Hepatocyte (in vitro differentiated cells): ENCODE results near the gene LDB2. TPM values are rescaled to one million over a fixed set of nuclear protein-coding genes. Genes with fewer than 3 reads are reported as not detected.

Experiments
- DNase-seq: peaks from one replicate; pipeline ENCODE4 v3.0.0-alpha.2; 2016; ENCODE audit warnings: low spot score
- H2AFZ ChIP-seq: fragments of 200-600 bp; sonication (generic); 2 replicates; pipeline ENCODE4 v1.6.0; 2016; ENCODE audit warnings: antibody characterized with exemption, mild to moderate bottlenecking
- H3K27ac ChIP-seq: fragments of 200-600 bp; sonication (generic); 2 replicates; pipeline ENCODE4 v1.5.1; 2016; ENCODE audit warnings: mild to moderate bottlenecking
- H3K27me3 ChIP-seq: fragments of 200-600 bp; sonication (generic); 2 replicates; pipeline ENCODE4 v1.6.1; 2016
- H3K36me3 ChIP-seq: fragments of 200-600 bp; sonication (generic); replicated peaks from 2 replicates; pipeline ENCODE4 v1.5.1; 2016; ENCODE audit warnings: low read depth; ENCODE audit not compliant: insufficient read depth
- H3K4me1 ChIP-seq: fragments of 200-600 bp; sonication (generic); 2 replicates; pipeline ENCODE4 v1.5.1; 2016; ENCODE audit warnings: mild to moderate bottlenecking, moderate library complexity; ENCODE audit not compliant: insufficient read depth
- H3K4me2 ChIP-seq: fragments of 200-600 bp; sonication (generic); 2 replicates; pipeline ENCODE4 v1.6.0; 2016
- H3K4me3 ChIP-seq: fragments of 200-600 bp; sonication (generic); 2 replicates; pipeline ENCODE4 v1.5.1; 2016; ENCODE audit warnings: mild to moderate bottlenecking
- H3K79me2 ChIP-seq: fragments of 200-600 bp; sonication (generic); 2 replicates; pipeline ENCODE4 v1.6.0; 2017; ENCODE audit warnings: mild to moderate bottlenecking
- H3K9me2 ChIP-seq: fragments of 200-600 bp; sonication (generic); replicated peaks from 2 replicates; pipeline ENCODE4 v1.6.0; 2017; ENCODE audit warnings: mild to moderate bottlenecking; ENCODE audit not compliant: insufficient read depth
- H3K9me3 ChIP-seq: fragments of 200-600 bp; sonication (generic); 2 replicates; pipeline ENCODE4 v1.5.1; 2016; ENCODE audit warnings: low read depth, mild to moderate bottlenecking
- H4K20me1 ChIP-seq: fragments of 200-600 bp; sonication (generic); 2 replicates; pipeline ENCODE4 v1.6.0; 2016; ENCODE audit warnings: mild to moderate bottlenecking; ENCODE audit not compliant: insufficient read depth, poor library complexity, severe bottlenecking
- EZH2 ChIP-seq: fragments of 200-600 bp; sonication (generic); IDR thresholded peaks from 2 replicates; pipeline ENCODE4 v1.6.1; 2016; ENCODE audit warnings: antibody characterized with exemption, mild to moderate bottlenecking, borderline replicate concordance
- EZH2phosphoT487 ChIP-seq: fragments of 200-600 bp; sonication (generic); IDR thresholded peaks from one replicate; pipeline ENCODE4 v1.6.1; 2018; ENCODE audit warnings: antibody characterized with exemption, mild to moderate bottlenecking, low read depth, moderate library complexity; ENCODE audit not compliant: unreplicated experiment, severe bottlenecking
- WGBS: methylation state at CpG from one replicate; pipeline ENCODE4 v1.1.6; 2016; ENCODE audit warnings: low lambda C conversion rate; ENCODE audit errors: missing lambda C conversion rate; 5-methylcytosine and 5-hydroxymethylcytosine counted together
- polyA plus RNA-seq: library from polyadenylated mRNA; unstranded; fragments of >200 nt; fragmentation: Nextera tagmentation; extraction: Ambion mirVana; gene quantifications from 2 replicates; pipeline ENCODE4 v1.2.1, GENCODE V29; 2016
- total RNA-seq: library from RNA; depleted of rRNA; stranded (reverse); fragments of >200 nt; gene quantifications from 2 replicates; pipeline ENCODE4 v1.2.3, GENCODE V29; 2014
- TF ChIP-seq, protein P1 (sequence below): fragments of 200-600 bp; sonication (generic); IDR thresholded peaks from 2 replicates; pipeline ENCODE4 v1.5.1; 2016; ENCODE audit warnings: antibody characterized with exemption, mild to moderate bottlenecking; ENCODE audit not compliant: poor library complexity

The LDB2 gene
- total and polyA plus RNA-seq, 2 experiments from 2014 or later: 8.7 to 20.3 TPM

DNA sequence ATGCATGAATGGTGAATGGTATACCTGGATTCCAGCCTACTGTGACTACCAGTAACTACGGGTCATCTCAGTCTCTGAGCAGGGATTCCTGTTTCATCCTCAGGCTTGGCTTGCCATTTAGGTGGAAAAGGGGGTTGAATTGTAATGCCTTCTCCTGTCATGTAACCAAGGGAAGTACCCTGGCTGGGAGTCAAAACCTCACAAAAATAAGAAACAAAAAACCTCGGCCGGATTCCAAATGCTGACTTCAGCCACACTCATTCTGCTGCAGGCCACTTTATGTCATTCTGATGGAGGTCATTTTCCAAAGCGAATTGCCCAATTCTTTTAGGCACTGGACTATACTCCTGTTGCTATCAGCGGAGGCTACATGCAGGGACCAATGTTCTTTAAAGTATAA lies 324.7 kb downstream of the LDB2 start:
- H3K4me2 ChIP-seq: no peak overlapping the region
- no peaks in the 10 kb centered on the region for H4K20me1 ChIP-seq
- H3K9me3 ChIP-seq: no peaks in the 10 kb centered on the region
- H3K79me2 ChIP-seq: no peaks in the 10 kb centered on the region
- DNase-seq: no peak
- H3K4me1 ChIP-seq: no peaks in the 10 kb centered on the region
- no peaks in the 10 kb centered on the region for H3K9me2 ChIP-seq
- WGBS: 82% methylated on average over 5 of the region's 5 CpGs
- no peaks in the 10 kb centered on the region for H3K36me3 ChIP-seq
- TF ChIP-seq EZH2phosphoT487 (no peak), EZH2 (no peak)
- TF ChIP-seq, protein P1, sequence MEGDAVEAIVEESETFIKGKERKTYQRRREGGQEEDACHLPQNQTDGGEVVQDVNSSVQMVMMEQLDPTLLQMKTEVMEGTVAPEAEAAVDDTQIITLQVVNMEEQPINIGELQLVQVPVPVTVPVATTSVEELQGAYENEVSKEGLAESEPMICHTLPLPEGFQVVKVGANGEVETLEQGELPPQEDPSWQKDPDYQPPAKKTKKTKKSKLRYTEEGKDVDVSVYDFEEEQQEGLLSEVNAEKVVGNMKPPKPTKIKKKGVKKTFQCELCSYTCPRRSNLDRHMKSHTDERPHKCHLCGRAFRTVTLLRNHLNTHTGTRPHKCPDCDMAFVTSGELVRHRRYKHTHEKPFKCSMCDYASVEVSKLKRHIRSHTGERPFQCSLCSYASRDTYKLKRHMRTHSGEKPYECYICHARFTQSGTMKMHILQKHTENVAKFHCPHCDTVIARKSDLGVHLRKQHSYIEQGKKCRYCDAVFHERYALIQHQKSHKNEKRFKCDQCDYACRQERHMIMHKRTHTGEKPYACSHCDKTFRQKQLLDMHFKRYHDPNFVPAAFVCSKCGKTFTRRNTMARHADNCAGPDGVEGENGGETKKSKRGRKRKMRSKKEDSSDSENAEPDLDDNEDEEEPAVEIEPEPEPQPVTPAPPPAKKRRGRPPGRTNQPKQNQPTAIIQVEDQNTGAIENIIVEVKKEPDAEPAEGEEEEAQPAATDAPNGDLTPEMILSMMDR: no peak
- H2AFZ ChIP-seq: no peak overlapping the region
- H3K27ac ChIP-seq: no peak overlapping the region
- no peaks in the 10 kb centered on the region for H3K27me3 ChIP-seq
- H3K4me3 ChIP-seq: no peak overlapping the region

DNA sequence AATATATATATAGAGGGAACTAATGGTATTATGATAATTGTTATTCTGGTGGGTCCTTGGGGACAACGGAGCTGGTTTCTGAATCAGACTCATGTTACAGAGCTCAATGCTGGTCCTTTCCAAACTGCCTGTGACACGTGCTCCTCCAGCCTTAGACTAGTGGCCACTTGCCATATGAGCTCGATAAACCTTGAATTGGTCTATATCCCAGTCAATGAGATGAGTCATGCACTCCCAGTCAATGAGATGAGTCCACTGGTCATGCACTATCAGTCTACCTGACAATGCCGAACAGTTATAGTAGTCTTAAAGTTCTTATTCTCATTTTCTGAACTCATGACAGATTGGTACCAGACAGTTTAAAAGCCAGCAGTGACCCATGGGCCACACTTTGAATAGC lies 325.2 kb downstream of the LDB2 start:
- Histone ChIP-seq H3K4me1 (no peaks in the 10 kb centered on the region), H3K36me3 (no peaks in the 10 kb centered on the region), H3K4me3 (no peak overlapping the region), H3K27me3 (no peaks in the 10 kb centered on the region), H2AFZ (no peak overlapping the region), H3K9me2 (no peaks in the 10 kb centered on the region), H3K9me3 (no peaks in the 10 kb centered on the region), H3K79me2 (no peaks in the 10 kb centered on the region), H3K4me2 (no peak overlapping the region), H3K27ac (no peak overlapping the region), H4K20me1 (no peaks in the 10 kb centered on the region)
- TF ChIP-seq EZH2: no peak
- TF ChIP-seq EZH2phosphoT487: no peak
- TF ChIP-seq, protein P1: no peak
- DNase-seq: no peak
- WGBS: 88% methylated on average over 4 of the region's 4 CpGs

DNA sequence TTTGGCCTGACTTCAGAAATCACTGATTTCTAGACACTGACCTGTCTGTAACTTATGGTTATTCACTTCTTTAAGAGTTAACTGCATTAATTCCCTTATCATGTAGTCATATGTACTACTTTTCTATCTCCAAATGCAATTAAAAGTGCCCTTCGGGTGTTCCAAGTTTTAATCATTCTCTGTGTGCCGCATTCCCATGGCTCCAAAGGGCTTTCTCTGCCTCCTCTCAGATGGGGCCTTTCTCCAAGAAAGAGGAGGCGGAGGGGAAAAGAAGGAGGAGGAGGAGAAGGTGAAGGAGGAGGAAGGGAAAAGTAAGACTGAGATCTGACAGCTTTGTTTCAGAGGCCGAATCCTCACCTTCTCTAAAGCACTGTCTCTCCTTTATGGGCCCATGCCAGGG lies 325.8 kb downstream of the LDB2 start:
- no peak for TF ChIP-seq EZH2
- no peak for TF ChIP-seq EZH2phosphoT487
- no peak for DNase-seq
- Histone ChIP-seq H3K9me3 (no peaks in the 10 kb centered on the region), H4K20me1 (no peaks in the 10 kb centered on the region), H3K4me1 (no peaks in the 10 kb centered on the region), H3K4me2 (no peak overlapping the region), H3K4me3 (no peak overlapping the region), H3K27ac (no peak overlapping the region), H3K36me3 (no peaks in the 10 kb centered on the region), H2AFZ (no peak overlapping the region), H3K79me2 (no peaks in the 10 kb centered on the region), H3K9me2 (no peaks in the 10 kb centered on the region), H3K27me3 (no peaks in the 10 kb centered on the region)
- WGBS: 89% methylated on average over 4 of the region's 4 CpGs

DNA sequence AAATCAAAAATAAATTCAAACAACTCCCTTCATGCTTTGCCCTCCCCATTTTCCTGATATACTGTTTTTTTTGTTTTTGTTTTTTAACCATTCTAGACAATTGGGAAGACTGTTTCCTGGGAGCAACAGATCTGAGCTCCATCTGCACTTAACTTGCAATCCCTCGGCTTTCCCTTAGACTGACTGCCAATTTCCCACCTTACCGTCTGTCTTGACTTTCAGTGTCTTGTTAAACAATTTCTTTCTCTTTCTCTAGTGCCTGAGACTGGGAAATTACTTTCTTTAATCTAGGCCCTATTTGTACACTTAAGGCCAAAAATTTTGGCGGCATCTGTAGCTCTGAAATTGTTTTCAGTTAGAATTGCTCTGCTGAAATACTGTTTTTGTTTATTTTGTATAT lies 326.3 kb downstream of the LDB2 start:
- no peaks in the 10 kb centered on the region for H3K9me3 ChIP-seq
- H3K36me3 ChIP-seq: no peaks in the 10 kb centered on the region
- H3K4me1 ChIP-seq: no peaks in the 10 kb centered on the region
- no peak overlapping the region for H3K27ac ChIP-seq
- H3K79me2 ChIP-seq: no peaks in the 10 kb centered on the region
- no peaks in the 10 kb centered on the region for H4K20me1 ChIP-seq
- TF ChIP-seq, protein P1: no peak
- TF ChIP-seq EZH2phosphoT487 (no peak), EZH2 (no peak)
- no peak overlapping the region for H3K4me2 ChIP-seq
- H3K9me2 ChIP-seq: no peaks in the 10 kb centered on the region
- DNase-seq: no peak
- H3K27me3 ChIP-seq: no peaks in the 10 kb centered on the region
- H3K4me3 ChIP-seq: no peak overlapping the region
- WGBS: 89% methylated on average over 3 of the region's 3 CpGs
- no peak overlapping the region for H2AFZ ChIP-seq
